Measurements from ENCODE around the gene KCNIP4. TPM values are rescaled to one million over a fixed set of nuclear protein-coding genes. Genes with fewer than 3 reads are reported as not detected.

Gene KCNIP4
- total RNA-seq, 1 donor = not detected

DNA sequence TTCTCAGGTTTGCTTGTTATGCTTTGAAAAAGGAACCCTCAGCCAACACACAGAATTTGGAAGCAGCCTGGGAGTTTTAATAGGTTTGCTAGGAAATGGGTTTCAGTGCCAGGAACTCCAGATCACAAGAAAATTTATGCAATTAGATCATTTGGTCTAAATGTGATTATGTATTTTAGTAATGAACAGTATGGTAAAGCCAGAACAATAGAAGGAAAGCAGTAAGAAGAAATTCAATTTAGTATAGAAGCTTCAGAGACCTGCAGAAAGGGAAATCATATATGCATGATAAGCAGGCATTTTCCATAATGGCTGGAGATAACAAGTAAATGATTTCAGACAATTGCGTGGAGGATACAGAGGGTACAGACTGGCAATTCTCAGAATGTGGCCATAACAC lies 184.7 kb downstream of the KCNIP4 start:
- no peak overlapping the region for H2AFZ ChIP-seq (ENCODE audit: low read length)
- no peaks in the 10 kb centered on the region for H4K20me1 ChIP-seq (ENCODE audit: insufficient read depth, low read length)
- no peaks in the 10 kb centered on the region for H3K27me3 ChIP-seq (ENCODE audit: insufficient read depth, low read length)
- H3K4me1 ChIP-seq (ENCODE audit: insufficient read depth, low read length) = peaks cover 4% of the 10 kb centered on the region
- no peak for DNase-seq (ENCODE audit: insufficient read length, low spot score, missing footprints)
- no peak for TF ChIP-seq CTCF (IDR thresholded peaks at IDR 0.05; ENCODE audit: extremely low read depth, low read depth, low read length)
- no peak overlapping the region for H3K4me2 ChIP-seq (ENCODE audit: insufficient read depth, low read length)
- no peaks in the 10 kb centered on the region for H3K9me3 ChIP-seq (ENCODE audit: low read depth, low read length)
- H3K27ac ChIP-seq (ENCODE audit: low read depth, low read length) = no peak overlapping the region
- H3K79me2 ChIP-seq (ENCODE audit: insufficient read depth, low read length) = no peaks in the 10 kb centered on the region
- H3K36me3 ChIP-seq (ENCODE audit: insufficient read depth, low read length) = no peaks in the 10 kb centered on the region
- H3K4me3 ChIP-seq (ENCODE audit: insufficient read depth, low read length) = no peak overlapping the region

DNA sequence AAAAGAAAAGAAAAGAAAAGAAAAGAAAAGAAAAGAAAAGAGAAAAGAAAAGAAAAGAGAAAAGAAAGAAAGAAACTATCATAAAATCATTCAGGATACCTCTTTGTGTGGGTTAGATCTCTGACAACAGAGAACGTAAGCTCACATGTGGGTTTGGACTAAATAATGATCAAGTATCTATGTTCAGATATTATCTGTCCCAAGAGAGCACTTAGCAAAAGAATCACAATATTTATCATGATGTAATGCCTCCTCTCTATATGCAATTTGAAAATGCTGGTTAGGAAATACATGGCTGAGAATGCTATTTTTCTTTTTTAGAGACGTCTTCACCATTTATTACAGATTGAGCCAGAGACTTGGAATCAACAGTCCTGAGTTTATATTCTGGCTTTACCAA lies 191.3 kb downstream of the KCNIP4 start:
- Histone ChIP-seq H3K9me3 (ENCODE audit: low read depth, low read length) (no peaks in the 10 kb centered on the region), H3K36me3 (ENCODE audit: insufficient read depth, low read length) (no peaks in the 10 kb centered on the region), H3K4me2 (ENCODE audit: insufficient read depth, low read length) (no peak overlapping the region), H3K4me1 (ENCODE audit: insufficient read depth, low read length) (no peaks in the 10 kb centered on the region), H3K4me3 (ENCODE audit: insufficient read depth, low read length) (no peak overlapping the region), H2AFZ (ENCODE audit: low read length) (no peak overlapping the region), H4K20me1 (ENCODE audit: insufficient read depth, low read length) (no peaks in the 10 kb centered on the region), H3K27me3 (ENCODE audit: insufficient read depth, low read length) (no peaks in the 10 kb centered on the region), H3K27ac (ENCODE audit: low read depth, low read length) (no peak overlapping the region), H3K79me2 (ENCODE audit: insufficient read depth, low read length) (no peaks in the 10 kb centered on the region)
- TF ChIP-seq CTCF (IDR thresholded peaks at IDR 0.05; ENCODE audit: extremely low read depth, low read depth, low read length) = no peak
- DNase-seq (ENCODE audit: insufficient read length, low spot score, missing footprints) = no peak

DNA sequence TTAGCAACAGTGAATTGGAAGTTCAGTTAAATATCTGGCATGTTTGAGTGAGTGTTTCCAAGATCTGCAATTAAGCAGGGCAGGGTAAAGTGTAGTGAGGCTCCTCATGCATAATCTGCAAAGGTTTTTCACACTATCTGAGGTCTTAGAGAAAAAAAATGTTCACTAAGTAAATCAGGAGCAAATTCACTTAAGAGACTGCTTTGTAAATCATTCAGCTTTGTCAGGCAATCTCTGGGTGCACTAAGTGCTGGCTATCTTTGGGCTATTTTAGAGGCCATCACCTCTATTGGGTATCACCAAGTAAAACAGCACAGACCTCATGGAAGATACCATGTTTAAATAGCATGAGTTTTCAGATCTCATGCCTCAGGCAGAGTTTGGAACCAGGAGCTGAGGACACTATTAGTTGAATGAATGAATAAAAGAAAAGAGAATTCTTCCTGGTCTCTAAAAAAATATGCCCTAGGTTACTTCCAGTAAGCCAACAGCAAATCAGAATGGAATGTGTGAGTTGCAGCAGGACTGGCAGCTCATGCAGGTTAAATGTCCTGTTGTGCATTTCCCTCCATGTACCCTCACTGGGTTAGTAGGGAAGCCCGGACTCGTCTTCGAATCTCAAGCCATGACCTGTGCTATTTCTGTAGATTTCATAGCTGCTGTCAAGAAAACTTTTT lies 195.3 kb downstream of the KCNIP4 start:
- no peak for TF ChIP-seq CTCF (IDR thresholded peaks at IDR 0.05; ENCODE audit: extremely low read depth, low read depth, low read length)
- Histone ChIP-seq H3K9me3 (ENCODE audit: low read depth, low read length) (no peaks in the 10 kb centered on the region), H3K27me3 (ENCODE audit: insufficient read depth, low read length) (no peaks in the 10 kb centered on the region), H3K4me1 (ENCODE audit: insufficient read depth, low read length) (no peaks in the 10 kb centered on the region), H3K27ac (ENCODE audit: low read depth, low read length) (no peak overlapping the region), H3K79me2 (ENCODE audit: insufficient read depth, low read length) (no peaks in the 10 kb centered on the region), H4K20me1 (ENCODE audit: insufficient read depth, low read length) (no peaks in the 10 kb centered on the region), H3K4me3 (ENCODE audit: insufficient read depth, low read length) (no peak overlapping the region), H3K36me3 (ENCODE audit: insufficient read depth, low read length) (no peaks in the 10 kb centered on the region), H3K4me2 (ENCODE audit: insufficient read depth, low read length) (no peak overlapping the region), H2AFZ (ENCODE audit: low read length) (no peak overlapping the region)
- peak; percentile 44 for DNase-seq (ENCODE audit: insufficient read length, low spot score, missing footprints)

DNA sequence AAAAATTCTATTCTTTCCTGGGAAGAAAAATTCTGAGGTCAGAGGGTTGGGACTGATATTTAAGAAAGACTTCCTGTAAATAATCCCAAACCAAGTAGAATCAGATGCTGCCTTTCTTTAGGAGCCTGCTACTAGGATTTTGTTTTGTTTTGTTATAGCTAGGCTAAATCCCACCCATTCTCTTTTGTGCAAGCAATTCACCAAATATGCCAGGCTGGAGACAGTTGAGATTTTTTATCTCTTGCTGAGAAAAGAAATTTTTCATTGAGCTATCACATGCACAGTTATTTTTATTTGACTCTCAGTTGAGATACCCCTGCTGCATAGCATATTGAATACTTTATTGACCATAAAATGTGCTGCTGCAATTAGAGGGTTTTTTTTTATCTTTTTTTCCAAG lies 196.0 kb downstream of the KCNIP4 start:
- DNase-seq (ENCODE audit: insufficient read length, low spot score, missing footprints) = no peak
- H3K9me3 ChIP-seq (ENCODE audit: low read depth, low read length) = no peaks in the 10 kb centered on the region
- TF ChIP-seq CTCF (IDR thresholded peaks at IDR 0.05; ENCODE audit: extremely low read depth, low read depth, low read length) = no peak
- H3K79me2 ChIP-seq (ENCODE audit: insufficient read depth, low read length) = no peaks in the 10 kb centered on the region
- no peak overlapping the region for H3K4me2 ChIP-seq (ENCODE audit: insufficient read depth, low read length)
- H3K4me3 ChIP-seq (ENCODE audit: insufficient read depth, low read length) = no peak overlapping the region
- no peaks in the 10 kb centered on the region for H3K4me1 ChIP-seq (ENCODE audit: insufficient read depth, low read length)
- no peaks in the 10 kb centered on the region for H3K27me3 ChIP-seq (ENCODE audit: insufficient read depth, low read length)
- no peaks in the 10 kb centered on the region for H4K20me1 ChIP-seq (ENCODE audit: insufficient read depth, low read length)
- H2AFZ ChIP-seq (ENCODE audit: low read length) = no peak overlapping the region
- no peaks in the 10 kb centered on the region for H3K36me3 ChIP-seq (ENCODE audit: insufficient read depth, low read length)
- H3K27ac ChIP-seq (ENCODE audit: low read depth, low read length) = no peak overlapping the region
